Medulla oblongata (tissue), 1 donor: ENCODE results near the gene SOX5.
A peak's percentile ranks its signal among the peaks of the same experiment; 100 is the strongest.

Source experiments
- DNase-seq: peaks from one replicate; pipeline ENCODE4 v3.0.0-alpha.2; 2015; ENCODE audit errors: extremely low spot score

SOX5 gene

GRCh38 chr12:23949348-23950209 is at the start of gene SOX5:
Gene SOX5, minus strand, starts transcription at chr12:23949670. Its CDS starts 69 bp downstream, at chr12:23949601.
- DNase-seq, result peak; percentile 75

GRCh38 chr12:23987046-23987445 is 37.6 kb upstream of the SOX5 start:
- no peak for DNase-seq

- no peak for DNase-seq
These were observed 31.4 kb upstream of the SOX5 start for GRCh38 chr12:23980826-23981225.

GRCh38 chr12:23964812-23965211 is 15.3 kb upstream of the SOX5 start:
- no peak for DNase-seq

GRCh38 chr12:23959826-23960225 is 10.4 kb upstream of the SOX5 start:
- DNase-seq, result no peak

- no peak for DNase-seq
These were observed 4.9 kb upstream of the SOX5 start for GRCh38 chr12:23954332-23954731.

GRCh38 chr12:23952071-23952470 is 2.6 kb upstream of the SOX5 start:
- DNase-seq, result no peak

- DNase-seq, result peak; percentile 16
These were observed 1.4 kb upstream of the SOX5 start for GRCh38 chr12:23950775-23951451.

- DNase-seq, result peak; percentile 61
These were observed 822 bp upstream of the SOX5 start for GRCh38 chr12:23950210-23950774.

- no peak for DNase-seq
These were observed 1.2 kb downstream of the SOX5 start for GRCh38 chr12:23948291-23948690.

GRCh38 chr12:23947395-23947794 is 2.1 kb downstream of the SOX5 start:
- DNase-seq, result no peak

- DNase-seq, result no peak
These were observed 4.2 kb downstream of the SOX5 start for GRCh38 chr12:23945249-23945648.

- DNase-seq, result peak; percentile 51
These were observed 5.4 kb downstream of the SOX5 start for GRCh38 chr12:23944067-23944466.

GRCh38 chr12:23942841-23943240 is 6.6 kb downstream of the SOX5 start:
- no peak for DNase-seq

GRCh38 chr12:23941780-23942179 is 7.7 kb downstream of the SOX5 start:
- no peak for DNase-seq

- DNase-seq, result no peak
These were observed 11.0 kb downstream of the SOX5 start for GRCh38 chr12:23938422-23938821.

- no peak for DNase-seq
These were observed 18.3 kb downstream of the SOX5 start for GRCh38 chr12:23931176-23931575.

- DNase-seq, result no peak
These were observed 18.9 kb downstream of the SOX5 start for GRCh38 chr12:23930599-23930998.

GRCh38 chr12:23929906-23930305 is 19.6 kb downstream of the SOX5 start:
- no peak for DNase-seq

GRCh38 chr12:23927907-23928306 is 21.6 kb downstream of the SOX5 start:
- no peak for DNase-seq

- no peak for DNase-seq
These were observed 28.2 kb downstream of the SOX5 start for GRCh38 chr12:23921099-23921856.

GRCh38 chr12:23911574-23911973 is 37.9 kb downstream of the SOX5 start:
- DNase-seq, result no peak
